GM12878 (cell line): Measurements from ENCODE around the gene RUSC1. TPM values are rescaled to one million over a fixed set of nuclear protein-coding genes. Genes with fewer than 3 reads are reported as not detected.

ENCODE experiments used
- ATAC-seq: fragments of 200-7000 bp; cut with Tn5 transposase; 3 replicates; pipeline ENCODE4 v1.9.1; 2020; ENCODE audit warnings: mild to moderate bottlenecking, moderate library complexity
- BruUV-seq: library from RNA; stranded (reverse); fragments of 400-500 nt; replicated peaks from 2 replicates; lab custom pipeline; 2021; lab: Mats Ljungman, UMichigan
- CTCF ChIA-PET: fragments of 300-600 bp; sonication (Branson Sonifier 250); formaldehyde crosslinking; extraction: SDS; loops from one replicate; lab custom pipeline; 2021; ENCODE audit warnings: inconsistent platforms; lab: Yijun Ruan, JAX
- POLR2A ChIA-PET: fragments of 350-600 bp; formaldehyde crosslinking; extraction: SDS; loops from one replicate; lab custom pipeline; 2021; ENCODE audit warnings: inconsistent platforms; lab: Charles Lee
- RAD21 ChIA-PET: fragments of 300-600 bp; sonication (Branson Sonifier 250); formaldehyde crosslinking; loops from one replicate; lab custom pipeline; 2023; ENCODE audit warnings: antibody characterized with exemption; ENCODE audit not compliant: unreplicated experiment; lab: Charles Lee
- SMC1A ChIA-PET: fragments of 300-600 bp; sonication (Branson Sonifier 250); formaldehyde crosslinking; loops from one replicate; lab custom pipeline; 2023; ENCODE audit not compliant: unreplicated experiment, uncharacterized antibody; lab: Charles Lee
- DNase-seq: peaks from one replicate; pipeline ENCODE4 v3.0.0-alpha.2; 2011; ENCODE audit warnings: low read depth, low spot score
- FAIRE-seq: peaks from 3 replicates; lab custom pipeline; 2011; peaks lifted over from hg19 to GRCh38; lab: Jason Lieb, UNC
- H2AFZ ChIP-seq: 2 replicates; pipeline ENCODE4 v1.6.0; 2011; ENCODE audit warnings: low read depth, low read length, control low read depth; ENCODE audit not compliant: control insufficient read depth
- H3K27ac ChIP-seq: 2 replicates; pipeline ENCODE4 v1.5.1; 2011; ENCODE audit warnings: control low read depth; ENCODE audit not compliant: control insufficient read depth, insufficient read depth
- H3K27me3 ChIP-seq, 2 experiments: replicated peaks in 1 of 2; 2 replicates each; pipeline versions ENCODE4 v1.6.0 to v1.6.1; 2011; ENCODE audit warnings: low read length in 1 of 2; ENCODE audit not compliant: control insufficient read depth in 2 of 2, insufficient read depth in 2 of 2
- H3K36me3 ChIP-seq, 2 experiments: 2 replicates each; pipeline ENCODE4 v1.5.1; 2011; ENCODE audit warnings: low read length in 1 of 2; ENCODE audit not compliant: control insufficient read depth in 2 of 2, insufficient read depth in 2 of 2
- H3K4me1 ChIP-seq: 2 replicates; pipeline ENCODE4 v1.6.1; 2011; ENCODE audit warnings: mild to moderate bottlenecking, low read length, moderate library complexity, mixed read lengths; ENCODE audit not compliant: control insufficient read depth, insufficient read depth
- H3K4me2 ChIP-seq: 2 replicates; pipeline ENCODE4 v1.6.0; 2011; ENCODE audit warnings: control low read depth; ENCODE audit not compliant: control insufficient read depth, insufficient read depth
- H3K4me3 ChIP-seq: fragments of 200-600 bp; sonication (generic); 2 replicates; pipeline ENCODE4 v1.5.1; 2016
- H3K79me2 ChIP-seq: 2 replicates; pipeline ENCODE4 v1.6.0; 2011; ENCODE audit warnings: low read length; ENCODE audit not compliant: control insufficient read depth, insufficient read depth
- H3K9ac ChIP-seq: 2 replicates; pipeline ENCODE4 v1.8.0; 2011; ENCODE audit warnings: low read length, control low read depth, mixed read lengths; ENCODE audit not compliant: control insufficient read depth, insufficient read depth
- H3K9me3 ChIP-seq: replicated peaks from 3 replicates; pipeline ENCODE4 v1.5.1; 2011; ENCODE audit warnings: mild to moderate bottlenecking, low read length; ENCODE audit not compliant: control insufficient read depth, insufficient read depth
- H4K20me1 ChIP-seq: 2 replicates; pipeline ENCODE4 v1.6.0; 2011; ENCODE audit not compliant: control insufficient read depth, insufficient read depth
- CHD2 ChIP-seq: IDR thresholded peaks from 2 replicates; pipeline ENCODE4 v1.6.1; 2011; ENCODE audit warnings: low read depth, low read length, improper control_type of control experiment, borderline replicate concordance
- RELA ChIP-seq: fragments of 450-650 bp; IDR thresholded peaks from 2 replicates; pipeline ENCODE4 v1.8.0; 2014; ENCODE audit warnings: borderline replicate concordance; ENCODE audit not compliant: partially characterized antibody
- ZNF592 ChIP-seq: fragments of 450-650 bp; IDR thresholded peaks from 2 replicates; pipeline ENCODE4 v1.6.1; 2017; ENCODE audit warnings: mild to moderate bottlenecking, moderate library complexity
- WGBS: methylation state at CpG from one replicate; pipeline ENCODE4 v1.1.6; 2016; ENCODE audit warnings: low lambda C conversion rate; ENCODE audit not compliant: insufficient replicate concordance, insufficient coverage; ENCODE audit errors: missing lambda C conversion rate; 5-methylcytosine and 5-hydroxymethylcytosine counted together
- in situ Hi-C: fragments of 300-500 bp; cut with MboI; formaldehyde crosslinking; loops from 9 replicates; pipeline ENCODE4 v1.14.3; 2018; ENCODE audit warnings: mixed read lengths
- intact Hi-C: fragments of 100-400 bp; cut with micrococcal nuclease; formaldehyde crosslinking; loops from one replicate; pipeline ENCODE4 v1.14.2; 2022; ENCODE audit not compliant: unreplicated experiment
- polyA plus RNA-seq, 11 experiments: library from polyadenylated mRNA; depleted of rRNA in 4 of 11; unstranded in 6 of 11; stranded (reverse) in 5 of 11; fragments of >200 nt; fragmentation: Nextera tagmentation in 4 of 11; fragmentation: Illumina TruSeq in 1 of 11; extraction: Ambion mirVana in 4 of 11; extraction: Trizol in 1 of 11; gene quantifications; 1 replicate in 1 of 11; 2 replicates in 10 of 11; pipeline versions ENCODE4 v1.2.1 to v1.2.3, GENCODE V29; 2011 to 2016; ENCODE audit warnings: inconsistent platforms in 2 of 11, missing spikeins in 2 of 11, low read depth in 1 of 11
- total RNA-seq, 4 experiments: library from RNA; depleted of rRNA in 3 of 4; stranded (reverse); fragments of >200 nt in 3 of 4; fragmentation: Illumina TruSeq in 1 of 4; extraction: Trizol in 1 of 4; gene quantifications; 2 replicates each; pipeline versions ENCODE4 v1.2.1 to v1.2.3, GENCODE V29; 2013 to 2021
- TF ChIP-seq, protein P1 (sequence below): fragments of 450-650 bp; IDR thresholded peaks from 2 replicates; pipeline ENCODE4 v1.6.1; 2016; ENCODE audit warnings: mild to moderate bottlenecking
- TF ChIP-seq, protein P2 (sequence below), 3 experiments: IDR thresholded peaks in 2 of 3; conservative IDR thresholded peaks in 1 of 3; 2 replicates each; pipeline ENCODE4 v1.5.1; 2011; ENCODE audit warnings: low read depth in 3 of 3, low read length in 3 of 3, mild to moderate bottlenecking in 3 of 3, control low read depth in 2 of 3, moderate library complexity in 2 of 3, inconsistent platforms in 1 of 3, mixed read lengths in 1 of 3; ENCODE audit not compliant: control insufficient read depth in 2 of 3, insufficient read depth in 1 of 3; ENCODE audit errors: extremely low read depth in 1 of 3
- TF ChIP-seq, protein P3 (sequence below): fragments of 450-650 bp; IDR thresholded peaks from 2 replicates; pipeline ENCODE4 v1.6.1; 2017; ENCODE audit warnings: mild to moderate bottlenecking, moderate library complexity

The RUSC1 gene
- total and polyA plus RNA-seq, 10 of the 15 experiments (the other 5 are each of a cell fraction or from before 2014, with no cell fraction given) = 1.1 to 23.7 (median 12.3) TPM

GRCh38 chr1:155307247-155307740, 13.4 kb upstream of the RUSC1 start:
- intact Hi-C loops = no loop called here
- DNase-seq (no peak), FAIRE-seq (no peak), ATAC-seq (peak; percentile 18)
- peak overlapping the region; percentile 99 for H3K27ac ChIP-seq
- H3K27me3 ChIP-seq = no peaks in the 10 kb centered on the region
- SMC1A ChIA-PET = interaction anchor here (1.0 to 5.8 kb wide), 7 partner anchors 10 to 287 kb away, joined by 3 to 44 read pairs (median 4); partner anchors contain the start of genes ENTREP3 and SCAMP3
- BruUV-seq = no TSS peak
- in situ Hi-C loops = no loop called here
- peak overlapping the region; percentile 43; the same call in 1 of the 2 replicates for H3K4me3 ChIP-seq
- H3K9ac ChIP-seq = no peak overlapping the region
- peaks cover 36% of the 10 kb centered on the region for H3K79me2 ChIP-seq
- H3K4me2 ChIP-seq = peak overlapping the region; percentile 52
- POLR2A ChIA-PET = interaction anchor here (0.7 to 4.4 kb wide), 11 partner anchors 10 to 223 kb away, joined by 3 to 41 read pairs (median 6); partner anchors contain the start of genes CLK2 and HCN3
- H2AFZ ChIP-seq = no peak overlapping the region
- CTCF ChIA-PET = interaction anchor here (0.9 to 5.3 kb wide), 11 partner anchors 9 to 134 kb away, joined by 3 to 74 read pairs (median 5); partner anchors contain the start of genes CLK2, KRTCAP2 and RUSC1
- H3K36me3 ChIP-seq = peaks cover 0 to 9% of the 10 kb centered on the region in 2 experiments; a peak in 3 of 4 replicates
- WGBS = 69% methylated on average over 6 of the region's 6 CpGs
- H4K20me1 ChIP-seq = no peaks in the 10 kb centered on the region
- RAD21 ChIA-PET = interaction anchor here (1.3 to 4.8 kb wide), 4 partner anchors 17 to 57 kb away, joined by 6 to 44 read pairs (median 14); partner anchors contain the start of genes CLK2 and SCAMP3
- no peaks in the 10 kb centered on the region for H3K9me3 ChIP-seq
- H3K4me1 ChIP-seq = peaks cover 14% of the 10 kb centered on the region
- TF ChIP-seq ZNF592 (peak; percentile 96), RELA (no peak), CHD2 (no peak)
- TF ChIP-seq, protein P1, sequence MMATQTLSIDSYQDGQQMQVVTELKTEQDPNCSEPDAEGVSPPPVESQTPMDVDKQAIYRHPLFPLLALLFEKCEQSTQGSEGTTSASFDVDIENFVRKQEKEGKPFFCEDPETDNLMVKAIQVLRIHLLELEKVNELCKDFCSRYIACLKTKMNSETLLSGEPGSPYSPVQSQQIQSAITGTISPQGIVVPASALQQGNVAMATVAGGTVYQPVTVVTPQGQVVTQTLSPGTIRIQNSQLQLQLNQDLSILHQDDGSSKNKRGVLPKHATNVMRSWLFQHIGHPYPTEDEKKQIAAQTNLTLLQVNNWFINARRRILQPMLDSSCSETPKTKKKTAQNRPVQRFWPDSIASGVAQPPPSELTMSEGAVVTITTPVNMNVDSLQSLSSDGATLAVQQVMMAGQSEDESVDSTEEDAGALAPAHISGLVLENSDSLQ = no peak
- TF ChIP-seq, protein P2, sequence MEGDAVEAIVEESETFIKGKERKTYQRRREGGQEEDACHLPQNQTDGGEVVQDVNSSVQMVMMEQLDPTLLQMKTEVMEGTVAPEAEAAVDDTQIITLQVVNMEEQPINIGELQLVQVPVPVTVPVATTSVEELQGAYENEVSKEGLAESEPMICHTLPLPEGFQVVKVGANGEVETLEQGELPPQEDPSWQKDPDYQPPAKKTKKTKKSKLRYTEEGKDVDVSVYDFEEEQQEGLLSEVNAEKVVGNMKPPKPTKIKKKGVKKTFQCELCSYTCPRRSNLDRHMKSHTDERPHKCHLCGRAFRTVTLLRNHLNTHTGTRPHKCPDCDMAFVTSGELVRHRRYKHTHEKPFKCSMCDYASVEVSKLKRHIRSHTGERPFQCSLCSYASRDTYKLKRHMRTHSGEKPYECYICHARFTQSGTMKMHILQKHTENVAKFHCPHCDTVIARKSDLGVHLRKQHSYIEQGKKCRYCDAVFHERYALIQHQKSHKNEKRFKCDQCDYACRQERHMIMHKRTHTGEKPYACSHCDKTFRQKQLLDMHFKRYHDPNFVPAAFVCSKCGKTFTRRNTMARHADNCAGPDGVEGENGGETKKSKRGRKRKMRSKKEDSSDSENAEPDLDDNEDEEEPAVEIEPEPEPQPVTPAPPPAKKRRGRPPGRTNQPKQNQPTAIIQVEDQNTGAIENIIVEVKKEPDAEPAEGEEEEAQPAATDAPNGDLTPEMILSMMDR (IDR thresholded peaks at IDR 0.05 in 2 of 3, conservative IDR thresholded peaks at IDR 0.05 in 1 of 3; ENCODE audit: control insufficient read depth in 2 of 3, extremely low read depth in 1 of 3, insufficient read depth in 1 of 3, low read depth in 3 of 3, low read length in 3 of 3) = peak; percentile 34 to 39 (median 35); a peak in 3 of 6 replicates
- TF ChIP-seq, protein P3, sequence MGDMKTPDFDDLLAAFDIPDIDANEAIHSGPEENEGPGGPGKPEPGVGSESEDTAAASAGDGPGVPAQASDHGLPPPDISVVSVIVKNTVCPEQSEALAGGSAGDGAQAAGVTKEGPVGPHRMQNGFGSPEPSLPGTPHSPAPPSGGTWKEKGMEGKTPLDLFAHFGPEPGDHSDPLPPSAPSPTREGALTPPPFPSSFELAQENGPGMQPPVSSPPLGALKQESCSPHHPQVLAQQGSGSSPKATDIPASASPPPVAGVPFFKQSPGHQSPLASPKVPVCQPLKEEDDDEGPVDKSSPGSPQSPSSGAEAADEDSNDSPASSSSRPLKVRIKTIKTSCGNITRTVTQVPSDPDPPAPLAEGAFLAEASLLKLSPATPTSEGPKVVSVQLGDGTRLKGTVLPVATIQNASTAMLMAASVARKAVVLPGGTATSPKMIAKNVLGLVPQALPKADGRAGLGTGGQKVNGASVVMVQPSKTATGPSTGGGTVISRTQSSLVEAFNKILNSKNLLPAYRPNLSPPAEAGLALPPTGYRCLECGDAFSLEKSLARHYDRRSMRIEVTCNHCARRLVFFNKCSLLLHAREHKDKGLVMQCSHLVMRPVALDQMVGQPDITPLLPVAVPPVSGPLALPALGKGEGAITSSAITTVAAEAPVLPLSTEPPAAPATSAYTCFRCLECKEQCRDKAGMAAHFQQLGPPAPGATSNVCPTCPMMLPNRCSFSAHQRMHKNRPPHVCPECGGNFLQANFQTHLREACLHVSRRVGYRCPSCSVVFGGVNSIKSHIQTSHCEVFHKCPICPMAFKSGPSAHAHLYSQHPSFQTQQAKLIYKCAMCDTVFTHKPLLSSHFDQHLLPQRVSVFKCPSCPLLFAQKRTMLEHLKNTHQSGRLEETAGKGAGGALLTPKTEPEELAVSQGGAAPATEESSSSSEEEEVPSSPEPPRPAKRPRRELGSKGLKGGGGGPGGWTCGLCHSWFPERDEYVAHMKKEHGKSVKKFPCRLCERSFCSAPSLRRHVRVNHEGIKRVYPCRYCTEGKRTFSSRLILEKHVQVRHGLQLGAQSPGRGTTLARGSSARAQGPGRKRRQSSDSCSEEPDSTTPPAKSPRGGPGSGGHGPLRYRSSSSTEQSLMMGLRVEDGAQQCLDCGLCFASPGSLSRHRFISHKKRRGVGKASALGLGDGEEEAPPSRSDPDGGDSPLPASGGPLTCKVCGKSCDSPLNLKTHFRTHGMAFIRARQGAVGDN = peak; percentile 91
